Peyer's patch (tissue), 4 donors: Measurements from ENCODE around the gene PRSS38.

Experiments
- POLR2A ChIP-seq, 2 donors: fragments of 450-650 bp; IDR thresholded peaks; one replicate each; pipeline ENCODE4 v1.5.1; 2017; ENCODE audit warnings: antibody characterized with exemption in 2 of 2, mild to moderate bottlenecking in 2 of 2, moderate library complexity in 2 of 2
- TF ChIP-seq, protein P1 (sequence below), 6 experiments: fragments of 450-650 bp in 4 of 6; fragments of 200-600 bp in 2 of 6; sonication (generic) in 1 of 6; IDR thresholded peaks; one replicate each; pipeline ENCODE4 v1.5.1; 2017 to 2019; ENCODE audit warnings: antibody characterized with exemption in 6 of 6, mild to moderate bottlenecking in 3 of 6, moderate library complexity in 1 of 6

DNA sequence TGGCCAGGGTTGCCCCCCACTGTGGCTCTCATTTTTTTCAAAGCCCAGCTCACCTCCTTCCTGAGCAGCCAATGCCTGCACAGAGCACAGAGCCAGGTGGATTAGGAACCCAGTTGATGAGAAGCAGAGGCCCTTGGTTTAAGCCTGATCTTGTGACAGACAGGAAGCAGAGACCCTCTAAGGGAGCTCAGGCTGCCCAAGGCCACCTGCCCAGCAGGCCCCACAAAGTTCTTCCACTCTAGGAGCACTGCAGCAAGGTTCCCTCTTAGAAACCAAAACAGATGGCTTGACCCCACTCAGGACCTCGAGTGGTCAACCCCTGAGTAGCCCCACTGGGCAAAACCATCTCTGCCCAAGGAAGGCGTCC lies 25.5 kb upstream of the PRSS38 start:
- TF ChIP-seq, protein P1, sequence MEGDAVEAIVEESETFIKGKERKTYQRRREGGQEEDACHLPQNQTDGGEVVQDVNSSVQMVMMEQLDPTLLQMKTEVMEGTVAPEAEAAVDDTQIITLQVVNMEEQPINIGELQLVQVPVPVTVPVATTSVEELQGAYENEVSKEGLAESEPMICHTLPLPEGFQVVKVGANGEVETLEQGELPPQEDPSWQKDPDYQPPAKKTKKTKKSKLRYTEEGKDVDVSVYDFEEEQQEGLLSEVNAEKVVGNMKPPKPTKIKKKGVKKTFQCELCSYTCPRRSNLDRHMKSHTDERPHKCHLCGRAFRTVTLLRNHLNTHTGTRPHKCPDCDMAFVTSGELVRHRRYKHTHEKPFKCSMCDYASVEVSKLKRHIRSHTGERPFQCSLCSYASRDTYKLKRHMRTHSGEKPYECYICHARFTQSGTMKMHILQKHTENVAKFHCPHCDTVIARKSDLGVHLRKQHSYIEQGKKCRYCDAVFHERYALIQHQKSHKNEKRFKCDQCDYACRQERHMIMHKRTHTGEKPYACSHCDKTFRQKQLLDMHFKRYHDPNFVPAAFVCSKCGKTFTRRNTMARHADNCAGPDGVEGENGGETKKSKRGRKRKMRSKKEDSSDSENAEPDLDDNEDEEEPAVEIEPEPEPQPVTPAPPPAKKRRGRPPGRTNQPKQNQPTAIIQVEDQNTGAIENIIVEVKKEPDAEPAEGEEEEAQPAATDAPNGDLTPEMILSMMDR (IDR thresholded peaks at IDR 0.05) = no peak
- TF ChIP-seq POLR2A (IDR thresholded peaks at IDR 0.05) = no peak
